GM12874 (cell line): ENCODE measurements around the gene SLX9.

Source experiments
- CTCF ChIP-seq: IDR thresholded peaks from 2 replicates; pipeline ENCODE4 v1.5.1; 2011; ENCODE audit warnings: low read depth, mild to moderate bottlenecking, control low read depth, low read length, moderate library complexity; ENCODE audit not compliant: insufficient read depth

SLX9 gene

GRCh38 chr21:45012662-45013259, 72.9 kb downstream of the SLX9 start:
- TF ChIP-seq CTCF = no peak

- TF ChIP-seq CTCF = no peak
These were observed 73.5 kb downstream of the SLX9 start for GRCh38 chr21:45013260-45013841.

- no peak for TF ChIP-seq CTCF
These were observed 75.1 kb downstream of the SLX9 start for GRCh38 chr21:45014747-45015468.

- no peak for TF ChIP-seq CTCF
These were observed 75.6 kb downstream of the SLX9 start for GRCh38 chr21:45015469-45015860.

- no peak for TF ChIP-seq CTCF
These were observed 76.2 kb downstream of the SLX9 start for GRCh38 chr21:45016031-45016405.

GRCh38 chr21:45016406-45017038, 76.7 kb downstream of the SLX9 start:
- TF ChIP-seq CTCF = no peak
